Neural cell (in vitro differentiated cells): ENCODE measurements around the gene STYXL1. TPM values are rescaled to one million over a fixed set of nuclear protein-coding genes. Genes with fewer than 3 reads are reported as not detected.

Experiments
- H2AFZ ChIP-seq: fragments of 200-600, 300-800 bp; sonication (generic), shearing (Covaris generic); 2 replicates; pipeline ENCODE4 v1.6.0; 2014; ENCODE audit warnings: low read depth, mild to moderate bottlenecking, antibody characterized with exemption, low read length, moderate library complexity
- H3F3A ChIP-seq: fragments of 200-600 bp; shearing (Covaris generic); 2 replicates; pipeline ENCODE4 v1.6.1; 2016; ENCODE audit warnings: mild to moderate bottlenecking, moderate library complexity, mixed read lengths, antibody characterized with exemption, low read length; ENCODE audit not compliant: insufficient read depth, poor library complexity, severe bottlenecking
- H3K27ac ChIP-seq: fragments of 200-600, 300-800 bp; sonication (generic), shearing (Covaris generic); 2 replicates; pipeline ENCODE4 v1.5.1; 2014; ENCODE audit warnings: mild to moderate bottlenecking, low read length, moderate library complexity
- H3K27me3 ChIP-seq: fragments of 300-800, 200-600 bp; sonication (generic), shearing (Covaris generic); 2 replicates; pipeline ENCODE4 v1.6.0; 2014; ENCODE audit warnings: mild to moderate bottlenecking, low read depth, low read length, moderate library complexity; ENCODE audit not compliant: insufficient read depth
- H3K36me3 ChIP-seq: fragments of 300-800, 200-600 bp; sonication (generic), shearing (Covaris generic); 2 replicates; pipeline ENCODE4 v1.5.1; 2014; ENCODE audit warnings: mild to moderate bottlenecking, antibody characterized with exemption, low read length, moderate library complexity; ENCODE audit not compliant: insufficient read depth
- H3K4me2 ChIP-seq: fragments of 300-800, 200-600 bp; sonication (generic), shearing (Covaris generic); 2 replicates; pipeline ENCODE4 v1.6.0; 2014; ENCODE audit warnings: mild to moderate bottlenecking, low read length
- H3K4me3 ChIP-seq: fragments of 300-800, 200-600 bp; sonication (generic), shearing (Covaris generic); 2 replicates; pipeline ENCODE4 v1.5.1; 2014; ENCODE audit warnings: mild to moderate bottlenecking, low read length, moderate library complexity
- H3K79me2 ChIP-seq: fragments of 200-600 bp; shearing (Covaris generic); replicated peaks from 2 replicates; pipeline ENCODE4 v1.6.0; 2014; ENCODE audit warnings: mild to moderate bottlenecking, low read length, moderate library complexity; ENCODE audit not compliant: insufficient read depth
- H3K9ac ChIP-seq: fragments of 300-800, 200-600 bp; sonication (generic), shearing (Covaris generic); 2 replicates; pipeline ENCODE4 v1.6.1; 2016; ENCODE audit warnings: mild to moderate bottlenecking, low read length, mixed read lengths
- H3K9me2 ChIP-seq: fragments of 200-600 bp; shearing (Covaris generic); 2 replicates; pipeline ENCODE4 v1.6.1; 2016; ENCODE audit warnings: mild to moderate bottlenecking, low read length, mixed read lengths; ENCODE audit not compliant: insufficient read depth
- H3K9me3 ChIP-seq: fragments of 200-600, 300-800 bp; sonication (generic), shearing (Covaris generic); 2 replicates; pipeline ENCODE4 v1.6.1; 2016; ENCODE audit warnings: mild to moderate bottlenecking, mixed run types, low read length, moderate library complexity, mixed read lengths
- H4K20me1 ChIP-seq: fragments of 200-600 bp; shearing (Covaris generic); 2 replicates; pipeline ENCODE4 v1.6.1; 2016; ENCODE audit warnings: mild to moderate bottlenecking, mixed run types; ENCODE audit not compliant: insufficient read depth
- CTCF ChIP-seq: fragments of 450-650 bp; IDR thresholded peaks from 2 replicates; pipeline ENCODE4 v1.5.1; 2014; ENCODE audit warnings: antibody characterized with exemption, mild to moderate bottlenecking, moderate library complexity; ENCODE audit not compliant: poor library complexity, severe bottlenecking
- EP300 ChIP-seq: fragments of 450-650 bp; conservative IDR thresholded peaks from 2 replicates; pipeline ENCODE4 v1.6.1; 2014; ENCODE audit warnings: antibody characterized with exemption, mild to moderate bottlenecking, moderate library complexity; ENCODE audit not compliant: poor library complexity, severe bottlenecking
- EZH2 ChIP-seq: fragments of 200-600, 300-800 bp; shearing (Covaris generic), sonication (generic); IDR thresholded peaks from 2 replicates; pipeline ENCODE4 v1.6.1; 2014; ENCODE audit warnings: antibody characterized with exemption, low read length, borderline replicate concordance, mild to moderate bottlenecking; ENCODE audit not compliant: insufficient read depth, poor library complexity, severe bottlenecking
- MXI1 ChIP-seq: fragments of 450-650 bp; conservative IDR thresholded peaks from 2 replicates; pipeline ENCODE4 v1.6.1; 2014; ENCODE audit warnings: antibody characterized with exemption, mild to moderate bottlenecking; ENCODE audit not compliant: poor library complexity, severe bottlenecking
- POLR2AphosphoS5 ChIP-seq: IDR thresholded peaks from 2 replicates; pipeline ENCODE4 v1.6.1; 2012
- RAD21 ChIP-seq: fragments of 450-650 bp; conservative IDR thresholded peaks from 2 replicates; pipeline ENCODE4 v1.6.1; 2014; ENCODE audit warnings: antibody characterized with exemption, mild to moderate bottlenecking, moderate library complexity
- REST ChIP-seq: IDR thresholded peaks from 2 replicates; pipeline ENCODE4 v1.6.1; 2012; ENCODE audit warnings: borderline replicate concordance
- SMC3 ChIP-seq: fragments of 450-650 bp; conservative IDR thresholded peaks from 2 replicates; pipeline ENCODE4 v1.6.1; 2014; ENCODE audit warnings: antibody characterized with exemption, mild to moderate bottlenecking, moderate library complexity; ENCODE audit not compliant: poor library complexity
- TAF1 ChIP-seq: IDR thresholded peaks from 2 replicates; pipeline ENCODE4 v1.6.1; 2012; ENCODE audit warnings: low read depth
- polyA plus RNA-seq: library from polyadenylated mRNA; depleted of rRNA; stranded (reverse); fragments of >200 nt; gene quantifications from 2 replicates; pipeline ENCODE4 v1.2.3, GENCODE V29; 2014

The STYXL1 gene
- polyA plus RNA-seq, 1 donor from 2014 or later = 59.9 TPM

- Histone ChIP-seq H3K4me3 (no peak overlapping the region), H3K79me2 (no peaks in the 10 kb centered on the region), H3K27ac (no peak overlapping the region), H2AFZ (no peak overlapping the region), H3K27me3 (no peaks in the 10 kb centered on the region), H3K9me3 (no peaks in the 10 kb centered on the region), H3K9me2 (no peaks in the 10 kb centered on the region), H4K20me1 (no peaks in the 10 kb centered on the region), H3K4me2 (no peak overlapping the region), H3K9ac (no peak overlapping the region), H3K36me3 (no peaks in the 10 kb centered on the region), H3F3A (no peaks in the 10 kb centered on the region)
- no peak for TF ChIP-seq RAD21
- TF ChIP-seq CTCF = no peak
- no peak for TF ChIP-seq POLR2AphosphoS5
- no peak for TF ChIP-seq SMC3
- TF ChIP-seq TAF1 = no peak
- TF ChIP-seq MXI1 = no peak
- no peak for TF ChIP-seq EP300
- no peak for TF ChIP-seq EZH2
- no peak for TF ChIP-seq REST
Measured at GRCh38 chr7:75988568-75989499, 59.0 kb downstream of the STYXL1 start.

- Histone ChIP-seq H3K36me3 (no peaks in the 10 kb centered on the region), H3K9me3 (no peaks in the 10 kb centered on the region), H3K9me2 (no peaks in the 10 kb centered on the region), H3K9ac (no peak overlapping the region), H2AFZ (no peak overlapping the region), H3F3A (no peaks in the 10 kb centered on the region), H3K27ac (no peak overlapping the region), H4K20me1 (no peaks in the 10 kb centered on the region), H3K4me2 (no peak overlapping the region), H3K79me2 (no peaks in the 10 kb centered on the region), H3K27me3 (no peaks in the 10 kb centered on the region), H3K4me3 (no peak overlapping the region)
- TF ChIP-seq SMC3 = no peak
- TF ChIP-seq EZH2 = no peak
- TF ChIP-seq TAF1 = no peak
- no peak for TF ChIP-seq POLR2AphosphoS5
- TF ChIP-seq EP300 = no peak
- no peak for TF ChIP-seq REST
- TF ChIP-seq CTCF = no peak
- TF ChIP-seq RAD21 = no peak
- TF ChIP-seq MXI1 = no peak
Measured at GRCh38 chr7:75987805-75988567, 59.8 kb downstream of the STYXL1 start.
